ENCODE data around the gene SPINT3.

DNA sequence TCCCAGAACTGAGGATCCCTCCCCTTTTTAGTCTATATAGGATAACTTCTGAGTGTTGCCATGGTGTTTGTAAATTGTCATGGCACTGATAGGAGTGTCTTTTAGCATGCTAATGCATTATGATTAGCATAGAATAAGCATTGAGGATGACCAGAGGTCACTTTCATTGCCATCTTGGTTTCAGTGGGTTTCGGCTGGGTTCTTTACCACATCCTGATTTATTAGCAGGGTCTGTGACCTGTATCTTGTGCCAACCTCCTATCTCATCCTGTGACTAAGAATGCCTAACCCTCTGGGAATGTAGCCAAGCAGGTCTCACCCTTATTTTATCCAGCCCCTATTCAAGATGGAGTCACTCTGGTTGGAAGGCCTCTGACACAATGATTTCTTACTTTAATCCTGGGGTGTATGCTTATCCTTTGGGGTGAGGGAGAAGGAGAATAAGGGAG lies 26.3 kb downstream of the SPINT3 start:
- TF ChIP-seq NR2C2 (CRISPR knock-in tag; IDR thresholded peaks at IDR 0.05) (no peak), CREM (CRISPR knock-in tag; IDR thresholded peaks at IDR 0.05) (no peak), SMAD3 (CRISPR knock-in tag; IDR thresholded peaks at IDR 0.05; ENCODE audit: borderline replicate concordance) (no peak), ZNF121 (CRISPR knock-in tag; IDR thresholded peaks at IDR 0.05) (no peak), ELF4 (CRISPR knock-in tag; IDR thresholded peaks at IDR 0.05; ENCODE audit: low read depth) (no peak), MXD4 (CRISPR knock-in tag; IDR thresholded peaks at IDR 0.05; ENCODE audit: borderline replicate concordance) (no peak), EMX1 (CRISPR knock-in tag; IDR thresholded peaks at IDR 0.05) (no peak), TP53 (CRISPR knock-in tag; IDR thresholded peaks at IDR 0.05) (no peak), ATF1 (CRISPR knock-in tag; IDR thresholded peaks at IDR 0.05) (no peak), TEAD1 (CRISPR knock-in tag; IDR thresholded peaks at IDR 0.05) (no peak)
- TF ChIP-seq, protein P1, sequence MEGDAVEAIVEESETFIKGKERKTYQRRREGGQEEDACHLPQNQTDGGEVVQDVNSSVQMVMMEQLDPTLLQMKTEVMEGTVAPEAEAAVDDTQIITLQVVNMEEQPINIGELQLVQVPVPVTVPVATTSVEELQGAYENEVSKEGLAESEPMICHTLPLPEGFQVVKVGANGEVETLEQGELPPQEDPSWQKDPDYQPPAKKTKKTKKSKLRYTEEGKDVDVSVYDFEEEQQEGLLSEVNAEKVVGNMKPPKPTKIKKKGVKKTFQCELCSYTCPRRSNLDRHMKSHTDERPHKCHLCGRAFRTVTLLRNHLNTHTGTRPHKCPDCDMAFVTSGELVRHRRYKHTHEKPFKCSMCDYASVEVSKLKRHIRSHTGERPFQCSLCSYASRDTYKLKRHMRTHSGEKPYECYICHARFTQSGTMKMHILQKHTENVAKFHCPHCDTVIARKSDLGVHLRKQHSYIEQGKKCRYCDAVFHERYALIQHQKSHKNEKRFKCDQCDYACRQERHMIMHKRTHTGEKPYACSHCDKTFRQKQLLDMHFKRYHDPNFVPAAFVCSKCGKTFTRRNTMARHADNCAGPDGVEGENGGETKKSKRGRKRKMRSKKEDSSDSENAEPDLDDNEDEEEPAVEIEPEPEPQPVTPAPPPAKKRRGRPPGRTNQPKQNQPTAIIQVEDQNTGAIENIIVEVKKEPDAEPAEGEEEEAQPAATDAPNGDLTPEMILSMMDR (IDR thresholded peaks at IDR 0.05): no peak
- TF ChIP-seq, protein P2, sequence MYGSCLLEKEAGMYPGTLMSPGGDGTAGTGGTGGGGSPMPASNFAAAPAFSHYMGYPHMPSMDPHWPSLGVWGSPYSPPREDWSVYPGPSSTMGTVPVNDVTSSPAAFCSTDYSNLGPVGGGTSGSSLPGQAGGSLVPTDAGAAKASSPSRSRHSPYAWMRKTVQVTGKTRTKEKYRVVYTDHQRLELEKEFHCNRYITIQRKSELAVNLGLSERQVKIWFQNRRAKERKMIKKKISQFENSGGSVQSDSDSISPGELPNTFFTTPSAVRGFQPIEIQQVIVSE (CRISPR knock-in tag; IDR thresholded peaks at IDR 0.05; ENCODE audit: borderline replicate concordance): no peak
- TF ChIP-seq, protein P3, sequence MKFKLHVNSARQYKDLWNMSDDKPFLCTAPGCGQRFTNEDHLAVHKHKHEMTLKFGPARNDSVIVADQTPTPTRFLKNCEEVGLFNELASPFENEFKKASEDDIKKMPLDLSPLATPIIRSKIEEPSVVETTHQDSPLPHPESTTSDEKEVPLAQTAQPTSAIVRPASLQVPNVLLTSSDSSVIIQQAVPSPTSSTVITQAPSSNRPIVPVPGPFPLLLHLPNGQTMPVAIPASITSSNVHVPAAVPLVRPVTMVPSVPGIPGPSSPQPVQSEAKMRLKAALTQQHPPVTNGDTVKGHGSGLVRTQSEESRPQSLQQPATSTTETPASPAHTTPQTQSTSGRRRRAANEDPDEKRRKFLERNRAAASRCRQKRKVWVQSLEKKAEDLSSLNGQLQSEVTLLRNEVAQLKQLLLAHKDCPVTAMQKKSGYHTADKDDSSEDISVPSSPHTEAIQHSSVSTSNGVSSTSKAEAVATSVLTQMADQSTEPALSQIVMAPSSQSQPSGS (CRISPR knock-in tag; IDR thresholded peaks at IDR 0.05; ENCODE audit: borderline replicate concordance, low read depth): no peak
- TF ChIP-seq, protein P4, sequence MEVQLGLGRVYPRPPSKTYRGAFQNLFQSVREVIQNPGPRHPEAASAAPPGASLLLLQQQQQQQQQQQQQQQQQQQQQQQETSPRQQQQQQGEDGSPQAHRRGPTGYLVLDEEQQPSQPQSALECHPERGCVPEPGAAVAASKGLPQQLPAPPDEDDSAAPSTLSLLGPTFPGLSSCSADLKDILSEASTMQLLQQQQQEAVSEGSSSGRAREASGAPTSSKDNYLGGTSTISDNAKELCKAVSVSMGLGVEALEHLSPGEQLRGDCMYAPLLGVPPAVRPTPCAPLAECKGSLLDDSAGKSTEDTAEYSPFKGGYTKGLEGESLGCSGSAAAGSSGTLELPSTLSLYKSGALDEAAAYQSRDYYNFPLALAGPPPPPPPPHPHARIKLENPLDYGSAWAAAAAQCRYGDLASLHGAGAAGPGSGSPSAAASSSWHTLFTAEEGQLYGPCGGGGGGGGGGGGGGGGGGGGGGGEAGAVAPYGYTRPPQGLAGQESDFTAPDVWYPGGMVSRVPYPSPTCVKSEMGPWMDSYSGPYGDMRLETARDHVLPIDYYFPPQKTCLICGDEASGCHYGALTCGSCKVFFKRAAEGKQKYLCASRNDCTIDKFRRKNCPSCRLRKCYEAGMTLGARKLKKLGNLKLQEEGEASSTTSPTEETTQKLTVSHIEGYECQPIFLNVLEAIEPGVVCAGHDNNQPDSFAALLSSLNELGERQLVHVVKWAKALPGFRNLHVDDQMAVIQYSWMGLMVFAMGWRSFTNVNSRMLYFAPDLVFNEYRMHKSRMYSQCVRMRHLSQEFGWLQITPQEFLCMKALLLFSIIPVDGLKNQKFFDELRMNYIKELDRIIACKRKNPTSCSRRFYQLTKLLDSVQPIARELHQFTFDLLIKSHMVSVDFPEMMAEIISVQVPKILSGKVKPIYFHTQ (CRISPR knock-in tag; IDR thresholded peaks at IDR 0.05): no peak

Data from WTC11 (cell line).